HG03442 (cell line): ENCODE results near the gene PKN2.
"Not testable (repeated sequence)": the region's sequence is repeated elsewhere in the genome, so short reads cannot be mapped to it uniquely, and the experiment has no call there.

Source experiments
- ATAC-seq: cut with Tn5 transposase; IDR thresholded peaks from one replicate; pipeline ENCODE4 v1.9.1; 2021; ENCODE audit warnings: mild to moderate bottlenecking, moderate library complexity; ENCODE audit not compliant: unreplicated experiment

PKN2 gene

GRCh38 chr1:88784551-88784950 lies 100.5 kb downstream of the PKN2 start:
- no peak for ATAC-seq

- ATAC-seq: no peak
Observed at GRCh38 chr1:88787023-88787903, 103.2 kb downstream of the PKN2 start.

GRCh38 chr1:88791192-88791591 lies 107.1 kb downstream of the PKN2 start:
- no peak for ATAC-seq

- ATAC-seq: no peak
Observed at GRCh38 chr1:88799491-88799890, 115.4 kb downstream of the PKN2 start.

GRCh38 chr1:88800382-88801051 lies 116.4 kb downstream of the PKN2 start:
- no peak for ATAC-seq

- no peak for ATAC-seq
Observed at GRCh38 chr1:88801575-88802208, 117.6 kb downstream of the PKN2 start.

- ATAC-seq: no peak
Observed at GRCh38 chr1:88802404-88802803, 118.3 kb downstream of the PKN2 start.

GRCh38 chr1:88802950-88803349 lies 118.9 kb downstream of the PKN2 start:
- ATAC-seq: no peak

GRCh38 chr1:88803444-88803843 lies 119.4 kb downstream of the PKN2 start:
- no peak for ATAC-seq

GRCh38 chr1:88812366-88812765 lies 128.3 kb downstream of the PKN2 start:
- ATAC-seq: no peak

- no peak for ATAC-seq
Observed at GRCh38 chr1:88813471-88813870, 129.4 kb downstream of the PKN2 start.

- not testable (repeated sequence) for ATAC-seq
Observed at GRCh38 chr1:88819642-88820041, 135.6 kb downstream of the PKN2 start.

- no peak for ATAC-seq
Observed at GRCh38 chr1:88825721-88826120, 141.6 kb downstream of the PKN2 start.

- no peak for ATAC-seq
Observed at GRCh38 chr1:88847643-88848042, 163.6 kb downstream of the PKN2 start.

- no peak for ATAC-seq
Observed at GRCh38 chr1:88851303-88852063, 167.4 kb downstream of the PKN2 start.

- ATAC-seq: peak; percentile 47
Observed at GRCh38 chr1:88867743-88868521, 183.9 kb downstream of the PKN2 start.

GRCh38 chr1:88869644-88870043 lies 185.6 kb downstream of the PKN2 start:
- ATAC-seq: not testable (repeated sequence)

- ATAC-seq: no peak
Observed at GRCh38 chr1:88873737-88874349, 189.8 kb downstream of the PKN2 start.

- ATAC-seq: no peak
Observed at GRCh38 chr1:88875595-88875994, 191.5 kb downstream of the PKN2 start.
